GM12892 (cell line): ENCODE results near the gene ZFHX3.

Experiments used
- POLR2A ChIP-seq: IDR thresholded peaks from 2 replicates; pipeline ENCODE4 v1.6.1; 2011; ENCODE audit warnings: low read depth, low read length, control low read depth
- POLR2AphosphoS5 ChIP-seq: IDR thresholded peaks from 2 replicates; pipeline ENCODE4 v1.6.1; 2011; ENCODE audit warnings: low read depth, low read length, control low read depth
- TAF1 ChIP-seq: IDR thresholded peaks from 2 replicates; pipeline ENCODE4 v1.6.1; 2011; ENCODE audit warnings: low read depth, mild to moderate bottlenecking, control low read depth, low read length, borderline replicate concordance

DNA sequence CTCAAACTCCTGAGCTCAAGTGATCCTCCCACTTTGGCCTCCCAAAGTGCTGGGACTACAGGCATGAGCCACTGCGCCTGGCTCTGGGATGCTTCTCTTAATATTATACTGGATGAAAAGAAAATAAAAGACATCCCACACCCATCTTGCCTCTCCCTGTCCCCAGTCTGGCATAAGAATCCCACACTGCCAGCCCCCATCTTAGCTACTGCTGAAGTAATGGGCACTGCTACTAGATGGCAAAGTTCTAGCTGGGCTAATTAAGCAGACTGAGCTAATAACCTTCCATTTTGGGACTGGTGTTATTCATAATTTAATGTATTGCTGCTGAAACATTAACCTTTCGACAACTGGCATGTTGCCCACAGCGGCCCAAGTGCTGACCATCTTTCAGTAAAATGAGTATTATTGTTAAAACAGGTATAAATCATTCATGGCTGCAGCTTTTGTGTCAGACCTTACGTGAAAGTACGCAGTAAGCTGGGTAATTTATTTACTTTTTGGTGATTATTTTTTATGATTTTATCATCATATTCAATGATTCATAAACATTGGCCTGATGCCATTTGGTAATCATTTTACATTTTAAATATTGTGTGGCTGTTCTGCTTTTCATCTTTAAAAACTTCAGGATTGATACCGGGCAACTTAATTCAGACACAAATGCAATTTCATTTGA, 47.4 kb upstream of the ZFHX3 start:
- TF ChIP-seq TAF1 (no peak), POLR2A (no peak), POLR2AphosphoS5 (no peak)
